H1 (cell line): ENCODE data around the gene CACNA1C. TPM values are rescaled to one million over a fixed set of nuclear protein-coding genes. Genes with fewer than 3 reads are reported as not detected.

Experiments used
- CBX5 ChIP-seq: fragments of 300-800, 300-1000 bp; sonication (generic); IDR thresholded peaks from 2 replicates; pipeline ENCODE4 v1.7.1; 2016; ENCODE audit warnings: antibody characterized with exemption, low read length, low read depth
- CHD7 ChIP-seq: fragments of 300-600 bp; sonication (generic); IDR thresholded peaks from 2 replicates; pipeline ENCODE4 v1.7.1; 2012; ENCODE audit warnings: low read length, moderate library complexity, mild to moderate bottlenecking, inconsistent platforms; ENCODE audit not compliant: insufficient replicate concordance
- HDAC2 ChIP-seq, 2 experiments: fragments of 300-600 bp in 1 of 2; sonication (generic) in 1 of 2; IDR thresholded peaks; 2 replicates each; pipeline ENCODE4 v1.6.1; 2011 to 2012; ENCODE audit warnings: low read depth in 2 of 2, low read length in 2 of 2, mild to moderate bottlenecking in 2 of 2, moderate library complexity in 2 of 2, borderline replicate concordance in 1 of 2, inconsistent platforms in 1 of 2
- JUND ChIP-seq: IDR thresholded peaks from 2 replicates; pipeline ENCODE4 v1.6.1; 2011; ENCODE audit warnings: mild to moderate bottlenecking, improper control_type of control experiment, low read length
- NANOG ChIP-seq: IDR thresholded peaks from 2 replicates; pipeline ENCODE4 v1.6.1; 2011; ENCODE audit warnings: low read length, low read depth, mild to moderate bottlenecking, inconsistent platforms; ENCODE audit not compliant: insufficient read depth, poor library complexity, severe bottlenecking
- PHF8 ChIP-seq: fragments of 200-600 bp; sonication (generic); conservative IDR thresholded peaks from 2 replicates; pipeline ENCODE4 v1.7.1; 2012; ENCODE audit warnings: low read depth, mild to moderate bottlenecking, inconsistent platforms, low read length, moderate library complexity
- SIN3A ChIP-seq, 2 experiments: IDR thresholded peaks in 1 of 2; conservative IDR thresholded peaks in 1 of 2; 2 replicates each; pipeline ENCODE4 v1.6.1; 2011 to 2012; ENCODE audit warnings: low read length in 2 of 2, improper control_type of control experiment in 1 of 2, low read depth in 1 of 2, mild to moderate bottlenecking in 1 of 2
- SIX5 ChIP-seq: IDR thresholded peaks from 2 replicates; pipeline ENCODE4 v1.6.1; 2011; ENCODE audit warnings: mild to moderate bottlenecking, low read depth, low read length
- TBP ChIP-seq: IDR thresholded peaks from 2 replicates; pipeline ENCODE4 v1.6.1; 2011; ENCODE audit warnings: low read depth, low read length, improper control_type of control experiment
- TEAD4 ChIP-seq: IDR thresholded peaks from 2 replicates; pipeline ENCODE4 v1.6.1; 2012; ENCODE audit warnings: low read depth, low read length, inconsistent platforms, mixed read lengths
- polyA plus RNA-seq, 7 experiments: library from polyadenylated mRNA; depleted of rRNA in 3 of 7; stranded (reverse) in 5 of 7; unstranded in 2 of 7; fragments of >200 nt in 5 of 7; fragments of 200-250 nt in 2 of 7; gene quantifications; 1 replicate in 5 of 7; 2 replicates in 1 of 7; 4 replicates in 1 of 7; pipeline versions ENCODE4 v1.2.1 to v1.2.3, GENCODE V29; 2011 to 2013; ENCODE audit warnings: missing spikeins in 2 of 7, mixed read lengths in 2 of 7
- total RNA-seq: library from RNA; stranded (reverse); fragmentation: NEBNext Ultra II Directional; extraction: Animal tissue kit (Norgen Biotek cat#: 25700); gene quantifications from 2 replicates; pipeline ENCODE4 v1.2.1, GENCODE V29; 2021

CACNA1C gene
- total and polyA plus RNA-seq, 2 of the 8 experiments (the other 6 are each of a cell fraction or from before 2014, with no cell fraction given) = 1.3 TPM

DNA sequence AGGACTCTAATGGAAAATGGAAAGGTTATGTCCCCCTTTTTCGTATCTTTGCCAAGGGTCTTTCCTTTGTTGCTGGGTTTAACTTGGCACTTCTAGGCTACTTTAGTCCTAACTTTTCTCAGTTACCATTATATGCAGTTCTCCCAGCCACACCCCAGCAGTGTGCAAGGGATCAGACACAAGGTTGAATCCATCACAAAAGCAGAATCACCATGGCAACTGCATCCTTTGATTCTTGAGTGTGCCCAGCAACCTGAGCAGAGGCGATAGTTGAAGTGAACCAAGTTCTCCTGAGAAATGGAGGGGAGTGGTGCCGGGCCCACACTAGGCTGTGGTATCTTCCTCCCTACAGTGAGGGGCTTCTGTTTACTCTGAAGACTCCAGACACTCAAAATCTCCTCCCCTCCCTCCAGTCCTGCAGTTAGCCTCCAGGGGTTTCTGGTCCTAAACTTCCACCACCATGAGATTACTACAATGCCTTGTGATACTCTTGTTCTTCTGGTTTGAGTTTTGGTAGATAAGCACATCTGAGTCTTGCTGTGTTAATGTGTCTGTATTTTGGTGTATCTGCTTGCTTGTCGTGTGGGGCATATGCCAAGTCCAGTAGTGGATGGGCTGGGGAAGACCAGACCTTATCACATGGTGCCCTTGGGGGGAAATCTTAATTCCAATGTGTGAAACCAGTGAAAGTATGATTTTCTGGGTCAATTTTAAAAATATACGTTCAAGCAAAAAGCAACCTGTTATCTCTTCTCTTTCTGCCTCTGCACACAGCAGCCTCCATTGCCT, 183.9 kb downstream of the CACNA1C start (continued):
- TF ChIP-seq CHD7 = no peak
- no peak for TF ChIP-seq CBX5
- no peak for TF ChIP-seq TEAD4
- no peak for TF ChIP-seq TBP
- TF ChIP-seq JUND = no peak
- TF ChIP-seq SIN3A (conservative IDR thresholded peaks at IDR 0.05 in 1 of 2, IDR thresholded peaks at IDR 0.05 in 1 of 2; ENCODE audit: low read depth in 1 of 2, low read length in 2 of 2) = no peak
- TF ChIP-seq NANOG = no peak
- no peak for TF ChIP-seq HDAC2 (IDR thresholded peaks at IDR 0.05; ENCODE audit: borderline replicate concordance in 1 of 2, low read depth in 2 of 2, low read length in 2 of 2)
- TF ChIP-seq SIX5 = no peak
- TF ChIP-seq PHF8 = no peak
